D341Med (cell line): ENCODE data around the gene NTHL1.
"Not testable (repeated sequence)": the region's sequence is repeated elsewhere in the genome, so short reads cannot be mapped to it uniquely, and the experiment has no call there.

Experiments
- DNase-seq: peaks from one replicate; pipeline ENCODE4 v3.0.0; 2012; ENCODE audit warnings: low spot score

NTHL1 gene

GRCh38 chr16:2040787-2041522, 6.7 kb downstream of the NTHL1 start:
- DNase-seq: no peak

- DNase-seq: no peak
Measured at GRCh38 chr16:2040041-2040786, 7.4 kb downstream of the NTHL1 start.

DNA sequence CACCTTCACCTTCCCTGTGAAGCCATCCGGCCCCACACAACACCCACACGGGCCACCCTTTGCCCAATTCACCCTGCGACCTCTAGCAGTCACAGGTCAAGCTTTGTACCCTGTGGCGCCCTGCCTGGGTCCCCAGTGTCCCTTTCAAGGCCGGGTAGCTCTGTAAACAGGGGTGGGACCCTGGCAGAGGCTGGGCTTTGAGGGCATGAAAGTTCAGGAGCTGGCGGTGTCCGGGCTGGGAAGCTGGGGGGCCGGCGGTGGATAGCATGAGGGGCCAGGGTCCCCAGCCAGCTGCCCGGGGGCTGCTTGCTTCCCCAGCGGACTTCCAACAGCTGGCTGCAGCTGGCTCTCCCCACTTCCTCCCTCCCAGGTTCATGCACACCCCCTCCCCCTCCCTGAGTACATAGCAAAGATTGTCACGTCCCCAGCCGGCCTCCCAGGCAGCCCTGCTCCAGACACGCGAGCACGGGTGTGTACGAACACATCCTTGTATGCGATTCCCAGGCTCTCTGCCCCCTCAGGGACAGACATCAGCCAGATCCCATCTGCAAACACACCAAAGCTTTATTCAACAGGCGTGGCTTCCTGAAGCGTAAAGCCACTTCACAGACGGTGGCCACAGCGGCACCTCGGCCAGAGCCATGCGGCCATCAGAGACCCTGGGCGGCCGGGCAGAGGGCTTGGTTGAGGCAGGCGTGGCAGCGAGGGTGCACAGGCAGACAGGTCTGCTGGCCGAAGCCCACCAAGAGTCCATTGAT, 8.2 kb downstream of the NTHL1 start:
- DNase-seq: no peak

DNA sequence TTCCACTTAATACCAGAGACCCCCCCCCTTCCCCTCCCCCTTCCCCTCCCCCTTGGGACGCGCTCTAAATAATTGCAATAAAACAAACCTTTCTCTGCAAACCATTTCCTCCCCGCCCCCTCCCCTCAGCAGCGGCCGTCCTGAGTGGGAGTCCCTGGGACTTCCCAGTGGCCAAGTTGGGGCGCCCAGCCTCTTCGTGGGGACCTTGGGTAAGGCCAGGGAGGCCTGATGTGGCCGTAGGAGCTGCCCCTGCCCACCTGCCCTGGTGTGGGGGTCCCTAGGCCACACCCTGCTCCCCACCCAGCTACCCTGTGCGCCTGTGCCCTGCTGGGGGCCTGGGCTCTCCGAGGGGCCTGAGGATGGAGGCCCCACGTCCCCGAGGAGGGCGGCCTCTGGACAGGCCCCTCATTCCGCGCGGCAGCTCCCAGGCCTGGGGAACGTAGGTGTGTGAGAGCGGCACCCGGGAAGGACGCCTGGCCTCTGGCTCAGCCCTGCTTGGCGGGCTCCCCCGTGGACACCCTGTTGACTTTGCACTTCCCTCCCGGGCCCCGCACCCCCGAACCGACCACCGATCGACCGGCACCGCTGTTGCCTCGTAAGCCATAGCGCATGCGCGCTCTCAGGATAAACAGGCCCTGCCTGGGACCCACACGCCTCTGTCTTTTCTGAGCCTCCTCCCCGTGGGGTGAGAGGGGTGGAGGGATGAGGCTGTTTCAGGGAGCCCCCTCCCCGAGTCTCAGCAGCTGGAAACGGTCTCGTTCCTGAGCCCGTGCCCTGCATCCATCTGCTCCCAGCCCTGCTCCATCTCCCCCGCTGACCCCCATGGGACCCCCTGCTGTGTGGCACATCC, 9.0 kb downstream of the NTHL1 start:
- no peak for DNase-seq

DNA sequence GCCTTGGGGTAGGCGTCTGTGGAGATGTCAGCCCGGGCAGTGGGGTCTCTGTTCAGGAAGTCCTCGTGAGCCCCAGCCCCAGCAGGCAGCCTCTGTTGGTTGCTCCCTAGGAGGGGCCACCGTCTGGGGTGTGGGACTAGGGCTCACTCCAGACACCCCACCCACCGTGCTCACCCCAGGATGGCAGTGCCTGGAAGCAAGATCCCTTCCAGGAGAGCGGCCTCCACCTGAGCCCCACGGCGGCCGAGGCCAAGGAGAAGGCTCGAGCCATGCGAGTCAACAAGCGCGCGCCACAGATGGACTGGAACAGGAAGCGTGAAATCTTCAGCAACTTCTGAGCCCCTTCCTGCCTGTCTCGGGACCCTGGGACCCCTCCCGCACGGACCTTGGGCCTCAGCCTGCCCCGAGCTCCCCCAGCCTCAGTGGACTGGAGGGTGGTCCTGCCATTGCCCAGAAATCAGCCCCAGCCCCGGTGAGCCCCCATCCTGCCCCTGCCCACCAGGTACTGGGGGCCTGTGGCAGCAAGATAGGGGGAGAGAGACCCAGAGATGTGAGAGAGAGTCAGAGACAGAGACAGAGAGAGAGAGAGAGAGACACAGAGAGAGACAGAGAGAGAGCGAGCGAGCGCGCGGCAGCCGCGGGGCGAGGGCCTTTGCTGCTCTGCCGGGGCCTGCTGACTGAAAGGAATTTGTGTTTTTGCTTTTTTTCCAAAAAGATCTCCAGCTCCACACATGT, 9.8 kb downstream of the NTHL1 start:
- DNase-seq: no peak

DNA sequence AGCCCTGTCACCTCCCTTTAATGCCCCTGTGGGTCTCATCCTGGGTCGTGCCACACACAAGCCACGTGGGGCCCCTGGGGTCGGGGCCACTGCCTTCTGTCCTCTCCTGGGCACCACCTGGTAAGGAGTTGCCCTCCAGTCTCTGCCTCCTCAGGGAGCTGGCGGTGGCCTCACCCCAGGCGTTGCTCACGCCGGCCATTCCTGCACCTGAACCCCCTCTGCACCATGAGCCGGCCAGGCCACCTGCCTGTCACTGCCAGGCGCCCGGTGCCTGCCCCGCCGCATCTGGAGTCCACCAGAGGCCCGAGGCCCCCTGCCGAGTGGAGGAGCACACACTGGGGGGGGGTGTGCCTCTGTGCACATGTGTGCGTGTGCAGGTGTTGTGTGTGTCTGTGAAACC, 10.5 kb downstream of the NTHL1 start:
- DNase-seq: no peak

- DNase-seq: no peak
Measured at GRCh38 chr16:2036200-2036966, 11.3 kb downstream of the NTHL1 start.

DNA sequence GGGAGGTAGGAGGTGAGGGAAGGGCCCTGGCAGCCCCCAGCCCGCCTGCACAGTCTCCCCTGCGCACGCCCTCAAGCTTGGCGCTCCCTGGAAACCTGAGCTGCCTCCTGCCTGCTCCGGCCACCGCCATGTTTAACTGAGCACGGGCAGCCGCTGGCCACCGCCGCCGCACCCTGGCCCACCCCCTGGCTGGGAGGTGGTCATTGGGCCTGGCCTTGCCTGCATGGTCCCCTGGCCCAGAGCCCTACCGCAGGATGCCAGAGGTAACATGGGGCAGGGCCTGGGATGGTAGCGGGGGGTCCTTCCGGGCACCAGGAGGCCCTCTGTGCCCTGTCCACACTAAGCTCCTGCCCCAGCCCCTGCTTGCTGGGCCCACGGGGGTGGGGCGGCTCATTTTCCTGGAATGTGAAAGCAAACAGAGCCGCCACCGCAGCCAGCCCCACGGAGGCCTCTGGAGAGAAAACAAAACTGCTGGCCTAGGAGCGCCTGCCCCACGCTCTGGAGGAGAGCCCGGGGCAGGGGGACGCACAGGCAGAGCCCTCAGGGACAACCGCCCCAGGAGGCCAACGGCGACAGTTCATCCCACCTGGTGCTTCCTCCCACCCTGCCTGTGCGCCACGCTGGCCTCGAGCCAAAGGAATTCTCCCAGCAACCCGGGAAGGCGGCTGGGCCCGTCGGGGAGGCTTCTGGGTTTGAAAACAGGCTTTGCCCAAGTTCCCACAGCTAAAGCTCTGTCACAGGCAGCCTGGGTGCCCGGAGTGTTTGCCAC, 12.0 kb downstream of the NTHL1 start:
- DNase-seq: peak; percentile 75

DNA sequence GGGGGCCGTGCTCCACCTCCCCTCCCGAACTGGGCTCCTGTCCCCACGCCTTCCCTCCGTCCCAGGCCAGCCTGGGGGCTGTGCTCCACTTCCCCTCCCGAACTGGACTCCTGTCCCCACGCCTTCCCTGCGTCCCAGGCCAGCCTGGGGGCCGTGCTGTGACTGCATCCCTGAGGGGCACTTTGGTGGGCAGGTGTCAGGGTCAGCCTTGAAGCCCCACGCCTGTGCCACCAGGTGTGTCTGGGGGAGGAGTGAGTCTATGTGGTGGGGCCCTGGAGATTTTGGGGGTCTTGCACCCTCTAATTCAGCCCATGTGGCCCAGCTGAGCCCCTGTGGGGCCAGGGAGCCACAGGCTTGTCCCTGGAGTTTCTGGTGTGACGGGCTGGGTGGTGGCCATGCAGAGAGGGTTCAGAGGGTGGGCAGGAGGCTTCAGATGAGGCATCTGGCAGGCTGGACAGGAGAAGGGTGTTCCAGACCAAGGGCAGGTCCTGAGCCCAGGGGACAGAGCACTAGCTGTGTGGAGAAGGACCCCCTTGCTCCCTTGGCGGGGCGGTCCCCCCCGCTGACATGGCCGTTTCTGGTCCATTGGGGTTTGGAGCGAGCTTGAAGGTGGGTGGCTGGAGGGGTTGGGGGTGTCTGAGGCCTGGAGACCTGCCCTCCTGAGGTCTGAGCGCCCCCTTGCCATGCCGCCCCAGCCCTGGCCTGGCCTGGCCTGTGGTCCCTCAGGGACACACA, 12.8 kb downstream of the NTHL1 start:
- no peak for DNase-seq

GRCh38 chr16:2033909-2034695, 13.5 kb downstream of the NTHL1 start:
- not testable (repeated sequence) for DNase-seq

- DNase-seq: no peak
Measured at GRCh38 chr16:2033057-2033908, 14.4 kb downstream of the NTHL1 start.

DNA sequence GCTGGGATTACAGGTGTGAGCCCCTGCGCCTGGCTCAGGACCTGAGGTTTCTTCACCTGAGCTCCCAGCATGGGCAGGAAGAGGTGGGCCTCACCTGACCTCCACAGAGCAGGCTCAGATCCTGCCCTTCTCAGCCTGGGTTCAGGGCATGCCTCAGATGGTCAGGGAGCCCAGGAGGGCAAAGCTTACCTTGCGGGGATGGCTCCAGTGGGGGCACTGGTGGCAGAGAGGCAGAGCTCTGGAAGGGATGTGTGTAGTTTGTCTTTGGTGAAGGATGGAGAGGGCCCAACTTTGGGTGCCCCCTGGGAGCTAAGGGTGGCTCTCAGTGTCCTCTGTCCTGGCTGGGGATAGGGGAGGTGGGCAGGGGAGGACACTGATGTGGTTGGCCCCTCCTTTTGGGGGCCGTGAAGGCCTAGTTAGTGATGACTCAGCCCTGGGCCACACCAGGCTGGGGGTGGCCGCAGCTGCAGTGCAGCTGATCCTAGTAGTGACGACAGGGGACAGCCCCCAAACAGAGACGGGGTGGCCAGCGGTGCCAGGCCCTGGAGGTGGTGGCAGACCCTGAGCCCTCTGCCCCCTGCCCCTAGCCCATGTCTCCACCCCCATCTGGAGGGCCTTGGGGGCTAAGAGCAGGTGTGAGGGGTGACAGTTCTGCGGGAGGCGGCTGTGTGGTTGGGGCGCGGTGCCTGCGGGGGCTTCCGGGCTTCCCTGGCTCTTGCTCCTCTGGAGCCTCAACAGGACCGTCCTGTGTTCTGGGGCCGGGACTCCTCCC, 15.2 kb downstream of the NTHL1 start:
- no peak for DNase-seq

DNA sequence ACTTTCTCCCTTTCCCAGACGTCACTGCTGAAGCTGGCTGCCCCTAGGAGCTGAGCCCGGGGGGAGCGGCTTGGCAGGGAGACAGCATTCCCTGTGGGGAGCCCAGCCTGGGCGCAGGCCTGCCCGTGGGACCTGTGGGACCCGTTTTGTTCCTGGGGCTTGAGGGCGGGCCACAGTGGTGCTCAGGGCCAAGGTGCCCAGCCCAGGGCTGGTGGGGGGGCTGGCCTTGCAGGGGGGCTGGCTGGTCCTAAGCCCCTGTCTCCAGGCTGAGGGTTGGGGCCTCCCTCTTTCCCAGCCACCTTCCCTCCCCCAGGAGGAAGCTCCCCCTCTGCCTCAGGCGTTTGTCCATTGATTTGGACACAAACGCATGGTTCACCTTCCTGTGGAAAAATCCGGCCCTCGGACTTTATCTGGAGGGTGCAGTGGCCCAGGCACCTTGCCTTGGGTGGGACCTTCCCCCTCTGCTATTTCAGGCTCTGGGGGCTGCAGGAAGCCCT, 16.5 kb downstream of the NTHL1 start:
- DNase-seq: no peak

DNA sequence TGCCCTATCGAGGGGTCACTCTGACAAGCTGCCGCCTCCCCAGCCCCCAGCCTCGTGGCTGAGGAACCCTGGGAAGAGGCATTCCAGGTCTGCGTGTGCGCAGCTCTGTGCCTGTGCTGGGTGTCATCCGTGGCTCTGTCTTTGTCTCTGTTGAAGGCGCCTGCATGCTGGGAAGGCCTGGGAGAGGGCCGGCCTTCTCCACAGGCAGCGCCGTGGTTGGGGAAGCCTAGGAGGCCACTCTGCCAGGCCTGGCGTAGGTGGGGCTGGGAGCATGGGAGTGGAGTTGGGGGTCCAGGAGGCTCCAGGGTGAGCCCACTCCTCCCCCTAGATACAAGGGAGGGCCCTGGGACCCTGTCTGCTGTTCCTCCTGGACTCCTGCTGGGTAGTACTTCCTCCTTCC, 17.6 kb downstream of the NTHL1 start:
- no peak for DNase-seq

GRCh38 chr16:2029350-2029749, 18.3 kb downstream of the NTHL1 start:
- no peak for DNase-seq

- DNase-seq: no peak
Measured at GRCh38 chr16:2028620-2029220, 18.9 kb downstream of the NTHL1 start.
